HCEC 1CT (cell line): ENCODE data around the gene FADS3.

Experiments
- DNase-seq: peaks from one replicate; pipeline ENCODE4 v3.0.0-alpha.2; 2017

Gene FADS3, protein sequence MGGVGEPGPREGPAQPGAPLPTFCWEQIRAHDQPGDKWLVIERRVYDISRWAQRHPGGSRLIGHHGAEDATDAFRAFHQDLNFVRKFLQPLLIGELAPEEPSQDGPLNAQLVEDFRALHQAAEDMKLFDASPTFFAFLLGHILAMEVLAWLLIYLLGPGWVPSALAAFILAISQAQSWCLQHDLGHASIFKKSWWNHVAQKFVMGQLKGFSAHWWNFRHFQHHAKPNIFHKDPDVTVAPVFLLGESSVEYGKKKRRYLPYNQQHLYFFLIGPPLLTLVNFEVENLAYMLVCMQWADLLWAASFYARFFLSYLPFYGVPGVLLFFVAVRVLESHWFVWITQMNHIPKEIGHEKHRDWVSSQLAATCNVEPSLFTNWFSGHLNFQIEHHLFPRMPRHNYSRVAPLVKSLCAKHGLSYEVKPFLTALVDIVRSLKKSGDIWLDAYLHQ

DNA sequence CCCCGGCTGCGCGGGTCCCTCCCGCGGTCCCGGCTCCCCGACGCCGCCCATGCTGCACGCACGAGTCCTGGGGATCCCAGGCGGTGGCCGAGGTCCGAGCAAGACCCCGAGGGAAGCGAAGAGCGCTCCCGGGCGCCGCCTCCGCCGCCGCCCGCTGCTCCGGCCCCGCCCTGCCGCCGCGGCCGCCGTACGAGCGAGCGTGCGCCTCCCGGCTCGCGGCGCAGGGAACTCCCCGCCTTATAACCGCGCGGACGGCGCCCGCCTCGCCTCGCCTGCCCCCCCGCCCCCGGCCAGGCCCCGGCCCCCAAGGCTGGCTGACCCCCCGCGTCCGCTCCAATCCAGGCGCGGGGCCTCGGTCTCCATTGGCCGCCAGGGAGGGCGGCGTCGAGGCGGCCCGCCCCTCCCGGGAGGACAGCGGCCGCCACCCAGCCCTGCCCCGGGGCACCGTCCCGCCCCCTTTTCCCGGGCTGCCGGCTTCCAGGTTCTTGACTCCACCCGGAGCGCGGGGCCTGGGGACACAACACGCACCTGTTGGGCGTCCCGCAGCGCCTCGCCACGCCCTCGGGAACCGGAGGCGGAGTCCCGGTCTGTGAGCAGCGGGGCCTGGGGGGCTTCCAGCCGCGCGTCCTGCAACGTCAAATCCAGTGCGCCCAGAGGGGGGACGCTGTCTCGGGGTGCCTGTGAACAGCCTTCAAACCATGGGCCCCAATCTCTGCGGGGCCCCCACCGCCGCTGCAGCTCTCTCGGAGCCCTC, at the start of gene FADS3:
TSS of gene FADS3 (minus strand) at position 215 of the 754 bp plus-strand sequence. CDS start at position 51, 164 bp downstream.
- peak; percentile 70 for DNase-seq

GRCh38 chr11:61940466-61940865, 49.1 kb upstream of the FADS3 start:
- no peak for DNase-seq

DNA sequence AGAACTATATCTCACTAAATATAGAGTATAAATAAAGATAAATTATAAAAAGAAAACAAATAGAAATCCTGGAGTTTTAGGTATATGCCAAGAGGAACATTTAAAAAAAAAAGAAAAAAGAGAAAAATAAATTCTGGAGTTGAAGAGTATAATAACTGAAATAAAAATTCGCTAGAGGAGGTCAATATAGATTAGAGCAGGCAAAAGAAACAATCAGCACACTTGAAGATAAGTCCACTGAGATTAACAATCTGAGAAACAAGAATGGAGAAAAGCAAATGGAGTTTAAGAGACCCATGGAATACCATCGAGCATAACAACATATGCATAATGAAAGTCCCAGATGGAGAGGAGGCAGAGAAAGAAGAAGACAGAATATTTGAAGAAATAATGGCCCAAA, 44.5 kb upstream of the FADS3 start:
- DNase-seq, result no peak

DNA sequence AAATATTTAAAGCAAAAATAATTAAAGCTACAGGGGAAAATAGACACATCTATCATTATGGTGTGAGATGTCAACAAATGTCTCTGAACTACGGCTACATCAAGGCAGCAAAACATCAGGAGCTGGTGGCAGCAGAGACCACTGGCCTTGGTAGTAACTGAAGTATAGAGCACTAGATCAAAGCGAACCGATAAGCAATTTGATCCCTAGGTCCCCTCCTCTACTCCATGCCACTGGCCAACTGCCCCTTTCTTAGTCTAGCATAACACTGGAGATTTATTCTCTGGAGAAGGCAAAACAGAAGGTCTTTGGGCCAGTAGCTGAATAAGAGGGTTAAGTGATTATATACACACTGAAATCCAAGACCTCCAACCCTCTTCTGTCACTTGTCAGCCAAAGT, 39.6 kb upstream of the FADS3 start:
- DNase-seq, result no peak

DNA sequence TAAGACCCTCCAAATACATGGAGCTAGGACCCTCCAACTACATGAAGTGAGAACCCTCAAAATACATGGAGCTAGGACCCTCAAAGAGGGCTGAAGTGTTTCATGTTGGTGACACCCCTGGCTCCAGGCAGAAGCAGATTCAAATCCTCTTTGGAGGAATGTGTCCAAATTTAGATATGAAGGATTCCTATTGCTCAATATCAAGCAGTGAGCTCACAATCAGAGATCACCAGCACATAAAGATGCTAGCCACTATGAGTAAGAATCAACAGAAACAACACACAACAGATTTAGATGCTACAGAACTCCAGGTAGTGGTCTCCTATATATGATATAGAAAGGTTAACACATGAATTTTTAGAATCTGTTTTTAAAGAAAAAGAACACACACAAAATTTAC, 37.3 kb upstream of the FADS3 start:
- DNase-seq, result peak; percentile 30

DNA sequence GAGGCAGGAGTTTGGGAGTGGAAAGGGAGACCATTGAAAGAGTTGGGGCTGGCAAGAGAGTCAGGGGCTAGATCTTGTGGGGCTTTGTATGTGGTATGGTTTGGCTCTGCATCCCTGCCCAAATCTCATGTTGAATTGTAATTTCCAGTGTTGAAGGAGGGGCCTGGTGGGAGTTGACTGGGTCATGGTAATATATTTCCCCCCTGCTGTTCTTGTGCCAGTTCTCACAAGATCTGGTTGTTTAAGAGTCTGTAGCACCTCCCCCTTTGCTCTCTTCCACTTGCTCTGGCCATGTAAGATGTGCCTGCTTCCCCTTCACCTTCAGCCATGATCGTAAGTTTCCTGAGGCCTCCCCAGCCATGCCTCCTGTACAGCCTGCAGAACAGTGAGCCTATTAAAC, 36.2 kb upstream of the FADS3 start:
- no peak for DNase-seq

- no peak for DNase-seq
Observed at GRCh38 chr11:61926235-61926634, 34.9 kb upstream of the FADS3 start.

- no peak for DNase-seq
Observed at GRCh38 chr11:61925736-61926135, 34.4 kb upstream of the FADS3 start.

DNA sequence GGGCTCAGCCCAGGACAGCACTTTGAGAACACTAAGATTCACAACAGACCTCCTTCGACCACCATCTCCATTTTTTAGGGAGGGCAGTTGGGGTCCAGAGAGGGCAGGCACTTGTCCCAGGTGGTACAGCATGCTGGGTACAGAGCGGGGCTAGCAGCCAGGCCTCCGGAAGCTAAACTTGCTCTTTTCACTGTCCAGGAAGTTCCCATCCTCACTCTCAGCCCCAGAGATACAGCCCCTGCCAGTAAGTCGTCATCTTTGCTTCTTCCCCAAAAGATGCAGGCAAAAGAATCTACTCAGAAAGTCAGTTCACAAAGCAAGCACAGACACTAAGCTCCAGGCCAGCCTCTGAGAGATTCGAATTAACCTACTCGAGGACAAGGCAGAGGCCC, 32.7 kb upstream of the FADS3 start:
- DNase-seq, result no peak

GRCh38 chr11:61923166-61924063, 32.1 kb upstream of the FADS3 start:
- DNase-seq, result peak; percentile 22

- peak; percentile 37 for DNase-seq
Observed at GRCh38 chr11:61922539-61922938, 31.2 kb upstream of the FADS3 start.

DNA sequence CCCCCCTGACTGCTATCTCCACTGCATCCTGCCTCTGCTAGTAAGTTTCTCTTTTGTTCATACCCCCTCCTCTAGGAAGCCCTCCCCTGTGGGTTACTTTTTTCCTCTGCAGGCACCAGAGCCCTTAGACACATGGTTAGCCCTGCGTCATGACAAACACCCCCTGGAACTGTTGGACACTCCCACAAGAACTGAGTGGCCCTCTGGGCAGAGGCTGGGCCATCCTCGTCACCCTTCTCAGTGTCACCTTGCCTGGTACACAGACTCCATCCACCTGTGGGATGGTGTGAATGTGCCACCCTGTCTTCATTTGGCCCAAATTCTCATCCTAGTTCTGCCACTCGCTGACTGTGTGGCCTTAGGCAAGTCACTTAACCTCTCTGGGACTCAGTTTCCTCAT, 30.1 kb upstream of the FADS3 start:
- no peak for DNase-seq

GRCh38 chr11:61919705-61920631, 28.6 kb upstream of the FADS3 start:
- DNase-seq, result no peak

- DNase-seq, result no peak
Observed at GRCh38 chr11:61918938-61919704, 27.8 kb upstream of the FADS3 start.

GRCh38 chr11:61918251-61918937, 27.0 kb upstream of the FADS3 start:
- no peak for DNase-seq

DNA sequence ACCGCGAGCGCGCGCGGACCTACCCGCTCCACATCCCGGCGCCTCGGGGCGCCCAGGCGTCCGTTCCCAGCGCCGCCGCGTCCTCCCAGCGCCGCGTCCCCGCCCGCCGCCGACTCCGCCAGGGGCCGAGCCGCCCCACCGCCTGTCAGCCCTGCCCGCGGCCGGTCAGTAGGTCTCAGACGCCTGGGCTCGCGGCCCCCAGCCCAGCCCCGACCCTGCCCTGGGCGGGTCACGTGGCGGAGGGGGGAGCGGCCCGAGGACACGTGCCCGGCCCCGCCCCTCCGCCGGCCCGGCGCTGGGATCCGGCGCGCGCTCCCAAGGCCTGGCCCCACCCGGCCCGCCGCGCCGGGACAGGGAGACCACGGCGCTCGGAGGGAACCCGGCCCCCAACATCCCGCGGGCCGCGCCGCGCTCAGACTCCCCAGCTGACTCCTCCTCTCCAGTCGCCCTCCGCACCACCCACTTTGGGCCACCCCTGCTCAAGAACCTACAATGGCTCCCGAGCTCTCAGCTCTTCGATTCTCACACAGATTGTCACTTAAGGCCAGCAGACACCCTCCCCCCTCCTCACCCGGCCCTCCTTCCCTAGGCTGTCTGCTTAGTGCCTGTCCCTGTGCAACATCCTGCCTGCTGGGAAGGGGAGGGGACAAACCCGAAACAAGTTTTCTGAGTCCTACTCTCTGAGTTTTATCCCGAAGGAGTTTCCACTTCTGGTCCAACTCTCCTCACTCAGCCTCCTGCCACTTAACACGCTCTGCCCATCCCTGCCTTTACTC, 26.2 kb upstream of the FADS3 start, which contains the start of gene RAB3IL1:
TSS of gene RAB3IL1 (minus strand) at position 233 of the 776 bp plus-strand sequence. CDS start at position 34, 199 bp downstream.
- no peak for DNase-seq

GRCh38 chr11:61916737-61917333, 25.5 kb upstream of the FADS3 start:
- DNase-seq, result no peak

DNA sequence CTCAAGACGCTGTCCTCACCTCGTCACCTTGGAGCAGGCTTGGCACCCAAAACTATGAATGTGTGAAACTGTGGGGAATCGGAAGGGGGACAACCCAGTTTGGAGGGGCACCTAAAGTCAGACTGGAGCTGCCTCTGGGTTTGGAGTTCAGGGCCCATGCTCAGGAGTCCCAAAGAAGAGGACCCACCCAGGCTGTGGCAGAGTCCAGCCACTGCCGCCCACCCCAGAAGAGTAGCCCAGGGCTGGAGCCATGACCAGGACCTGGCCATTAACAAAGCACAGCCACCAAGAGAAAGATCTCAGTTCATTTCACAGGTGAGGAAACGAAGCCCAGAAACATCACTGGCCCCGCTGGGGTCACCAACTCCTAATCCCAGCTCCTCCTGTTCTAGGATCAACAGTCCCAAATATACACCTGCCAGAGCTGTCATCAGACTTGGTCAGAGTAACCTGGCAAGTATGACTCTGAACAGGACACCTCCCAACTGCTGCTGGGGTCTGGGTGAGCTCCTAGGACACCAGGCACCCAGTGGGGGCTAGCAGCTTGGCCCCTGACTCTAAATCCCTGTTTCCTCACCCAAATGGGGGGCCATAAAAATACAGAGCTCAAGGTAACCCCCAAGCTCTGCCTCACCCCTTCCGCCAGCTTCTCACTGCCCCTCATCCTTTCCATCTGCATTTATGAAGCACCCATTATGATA, 23.3 kb upstream of the FADS3 start:
- no peak for DNase-seq
